H1 (cell line): ENCODE data around the gene STXBP6. TPM values are rescaled to one million over a fixed set of nuclear protein-coding genes. Genes with fewer than 3 reads are reported as not detected.
A peak's percentile ranks its signal among the peaks of the same experiment; 100 is the strongest.

ENCODE experiments used
- CTCF ChIA-PET: fragments of 300-600 bp; sonication (Branson Sonifier 250); formaldehyde crosslinking; loops from one replicate; lab custom pipeline; 2021; ENCODE audit not compliant: partially characterized antibody; lab: Charles Lee
- POLR2A ChIA-PET: fragments of 300-600 bp; sonication (Branson Sonifier 250); formaldehyde crosslinking; loops from one replicate; lab custom pipeline; 2021; ENCODE audit warnings: inconsistent platforms; ENCODE audit not compliant: partially characterized antibody; lab: Charles Lee
- DNase-seq, 2 experiments: peaks; one replicate each; pipeline versions ENCODE4 v3.0.0 to v3.0.0-alpha.2; 2010 to 2022; ENCODE audit warnings: low spot score in 2 of 2, low read depth in 1 of 2, mixed read lengths in 1 of 2
- FAIRE-seq: peaks from 2 replicates; lab custom pipeline; 2011; peaks lifted over from hg19 to GRCh38; lab: Jason Lieb, UNC
- H2AFZ ChIP-seq: 2 replicates; pipeline ENCODE4 v1.8.1; 2012; ENCODE audit warnings: low read length, inconsistent platforms
- H2AK5ac ChIP-seq: 2 replicates; pipeline ENCODE4 v1.6.1; 2013; ENCODE audit warnings: low read depth, low read length
- H2BK120ac ChIP-seq: replicated peaks from 2 replicates; pipeline ENCODE3; 2013; ENCODE audit warnings: low read depth, low read length, inconsistent platforms
- H2BK12ac ChIP-seq: 2 replicates; pipeline ENCODE4 v1.6.1; 2013; ENCODE audit warnings: low read depth, low read length
- H2BK15ac ChIP-seq: 2 replicates; pipeline ENCODE4 v1.6.1; 2013; ENCODE audit warnings: low read length
- H2BK20ac ChIP-seq: 2 replicates; pipeline ENCODE4 v1.6.1; 2013; ENCODE audit warnings: low read length
- H2BK5ac ChIP-seq: 2 replicates; pipeline ENCODE4 v1.6.1; 2013; ENCODE audit warnings: low read depth, low read length
- H3K14ac ChIP-seq: 2 replicates; pipeline ENCODE4 v1.6.1; 2013; ENCODE audit warnings: inconsistent platforms; ENCODE audit not compliant: insufficient read length
- H3K18ac ChIP-seq: 2 replicates; pipeline ENCODE4 v1.6.1; 2013; ENCODE audit warnings: low read length; ENCODE audit errors: extremely low read depth
- H3K23ac ChIP-seq: 2 replicates; pipeline ENCODE4 v1.6.1; 2013; ENCODE audit warnings: inconsistent platforms; ENCODE audit not compliant: insufficient read length
- H3K23me2 ChIP-seq: 2 replicates; pipeline ENCODE4 v1.6.1; 2013; ENCODE audit warnings: low read depth, low read length
- H3K27ac ChIP-seq: 2 replicates; pipeline ENCODE4 v1.6.1; 2011; ENCODE audit warnings: low read depth, low read length, inconsistent platforms
- H3K27me3 ChIP-seq, 4 experiments: replicated peaks in 1 of 4; 1 replicate in 1 of 4; 2 replicates in 3 of 4; pipeline versions ENCODE4 v1.6.1 to v1.8.1; 2011 to 2013; ENCODE audit warnings: low read length in 3 of 4, mild to moderate bottlenecking in 3 of 4, inconsistent platforms in 2 of 4, mixed read lengths in 2 of 4, moderate library complexity in 1 of 4; ENCODE audit not compliant: control insufficient read depth in 3 of 4, insufficient read depth in 3 of 4; ENCODE audit errors: extremely low read depth in 1 of 4
- H3K36me3 ChIP-seq, 4 experiments: 2 replicates each; pipeline versions ENCODE4 v1.6.1 to v1.8.1; 2011 to 2013; ENCODE audit warnings: mild to moderate bottlenecking in 4 of 4, low read length in 3 of 4, moderate library complexity in 2 of 4, control low read depth in 1 of 4, inconsistent platforms in 1 of 4; ENCODE audit not compliant: insufficient read depth in 4 of 4, control insufficient read depth in 2 of 4
- H3K4ac ChIP-seq: replicated peaks from 2 replicates; pipeline ENCODE3; 2013; ENCODE audit warnings: low read length, low read depth, mixed read lengths, inconsistent platforms; ENCODE audit not compliant: insufficient read length
- H3K4me1 ChIP-seq, 4 experiments: replicated peaks in 1 of 4; 1 replicate in 1 of 4; 2 replicates in 3 of 4; pipeline versions ENCODE4 v1.6.1 to v1.8.1; 2011 to 2013; ENCODE audit warnings: low read length in 3 of 4, inconsistent platforms in 2 of 4, mixed read lengths in 1 of 4; ENCODE audit not compliant: insufficient read depth in 4 of 4, control insufficient read depth in 3 of 4
- H3K4me2 ChIP-seq, 2 experiments: 2 replicates each; pipeline versions ENCODE4 v1.6.1 to v1.8.1; 2011 to 2013; ENCODE audit warnings: low read depth in 2 of 2, low read length in 2 of 2, control low read depth in 1 of 2, inconsistent platforms in 1 of 2, mild to moderate bottlenecking in 1 of 2; ENCODE audit not compliant: insufficient read depth in 1 of 2
- H3K4me3 ChIP-seq, 4 experiments: fragments of 200-600, 300-600 bp in 1 of 4; sonication (generic), shearing (Covaris generic), sonication (Bioruptor Twin) in 1 of 4; 2 replicates each; pipeline versions ENCODE4 v1.5.1 to v1.8.1; 2011 to 2016; ENCODE audit warnings: low read length in 4 of 4, low read depth in 3 of 4, control low read depth in 2 of 4, inconsistent platforms in 2 of 4, mild to moderate bottlenecking in 2 of 4, mixed read lengths in 1 of 4, moderate library complexity in 1 of 4; ENCODE audit not compliant: insufficient read depth in 2 of 4; ENCODE audit errors: extremely low read depth in 1 of 4
- H3K56ac ChIP-seq: replicated peaks from 2 replicates; pipeline ENCODE3; 2013; ENCODE audit warnings: low read depth, mild to moderate bottlenecking, mixed read lengths, low read length, inconsistent platforms; ENCODE audit not compliant: insufficient read length
- H3K79me1 ChIP-seq: 2 replicates; pipeline ENCODE4 v1.6.1; 2013; ENCODE audit warnings: low read depth, low read length, control low read depth
- H3K79me2 ChIP-seq, 2 experiments: 2 replicates each; pipeline versions ENCODE4 v1.6.1 to v1.8.1; 2012 to 2013; ENCODE audit warnings: low read length in 2 of 2, mild to moderate bottlenecking in 2 of 2, inconsistent platforms in 1 of 2; ENCODE audit not compliant: insufficient read depth in 2 of 2, control insufficient read depth in 1 of 2
- H3K9ac ChIP-seq, 4 experiments: replicated peaks in 1 of 4; 1 replicate in 1 of 4; 2 replicates in 3 of 4; pipeline versions ENCODE4 v1.6.1 to v1.8.1; 2011 to 2013; ENCODE audit warnings: low read depth in 3 of 4, low read length in 3 of 4, control low read depth in 2 of 4, mild to moderate bottlenecking in 2 of 4, moderate library complexity in 2 of 4, inconsistent platforms in 1 of 4; ENCODE audit errors: extremely low read depth in 1 of 4
- H3K9me3 ChIP-seq, 2 experiments: 2 replicates each; pipeline versions ENCODE4 v1.6.1 to v1.8.1; 2012 to 2013; ENCODE audit warnings: mild to moderate bottlenecking in 2 of 2, moderate library complexity in 2 of 2, control low read depth in 1 of 2, inconsistent platforms in 1 of 2, low read depth in 1 of 2, low read length in 1 of 2, mixed read lengths in 1 of 2; ENCODE audit not compliant: insufficient read depth in 2 of 2
- H4K20me1 ChIP-seq, 2 experiments: replicated peaks in 1 of 2; 2 replicates each; pipeline versions ENCODE3 to v1.8.1; 2011 to 2013; ENCODE audit warnings: inconsistent platforms in 2 of 2, low read length in 2 of 2, mild to moderate bottlenecking in 1 of 2; ENCODE audit not compliant: insufficient read depth in 2 of 2, control insufficient read depth in 1 of 2
- H4K5ac ChIP-seq: 2 replicates; pipeline ENCODE4 v1.6.1; 2013; ENCODE audit warnings: low read length, low read depth, mixed read lengths, inconsistent platforms; ENCODE audit not compliant: insufficient read length
- H4K8ac ChIP-seq: 2 replicates; pipeline ENCODE4 v1.8.0; 2013; ENCODE audit warnings: mild to moderate bottlenecking, moderate library complexity, low read length, inconsistent platforms; ENCODE audit not compliant: insufficient read depth; ENCODE audit errors: extremely low read depth
- H4K91ac ChIP-seq: replicated peaks from 2 replicates; pipeline ENCODE3; 2013; ENCODE audit warnings: low read length, mixed read lengths, inconsistent platforms; ENCODE audit not compliant: insufficient read length
- CBX5 ChIP-seq: fragments of 300-800, 300-1000 bp; sonication (generic); IDR thresholded peaks from 2 replicates; pipeline ENCODE4 v1.7.1; 2016; ENCODE audit warnings: antibody characterized with exemption, low read length, low read depth
- MAX ChIP-seq: IDR thresholded peaks from 2 replicates; pipeline ENCODE4 v1.6.1; 2012; ENCODE audit warnings: inconsistent platforms
- WGBS, 2 experiments: shearing (Covaris generic) in 1 of 2; methylation state at CpG; one replicate each; pipeline versions ENCODE4 v1.1.6 to v1.1.7; 2013 to 2015; ENCODE audit warnings: low lambda C conversion rate in 2 of 2, mixed read lengths in 2 of 2, inconsistent platforms in 1 of 2, low coverage in 1 of 2, missing lambda C conversion rate in 1 of 2; ENCODE audit not compliant: insufficient replicate concordance in 2 of 2, insufficient coverage in 1 of 2, insufficient read length in 1 of 2; ENCODE audit errors: extremely low coverage in 1 of 2, missing lambda C conversion rate in 1 of 2; 5-methylcytosine and 5-hydroxymethylcytosine counted together
- polyA plus RNA-seq, 7 experiments: library from polyadenylated mRNA; depleted of rRNA in 3 of 7; stranded (reverse) in 5 of 7; unstranded in 2 of 7; fragments of >200 nt in 5 of 7; fragments of 200-250 nt in 2 of 7; gene quantifications; 1 replicate in 5 of 7; 2 replicates in 1 of 7; 4 replicates in 1 of 7; pipeline versions ENCODE4 v1.2.1 to v1.2.3, GENCODE V29; 2011 to 2013; ENCODE audit warnings: missing spikeins in 2 of 7, mixed read lengths in 2 of 7
- total RNA-seq: library from RNA; stranded (reverse); fragmentation: NEBNext Ultra II Directional; extraction: Animal tissue kit (Norgen Biotek cat#: 25700); gene quantifications from 2 replicates; pipeline ENCODE4 v1.2.1, GENCODE V29; 2021

STXBP6 gene
- total and polyA plus RNA-seq, 2 of the 8 experiments (the other 6 are each of a cell fraction or from before 2014, with no cell fraction given) = 9.4 to 18.1 TPM

DNA sequence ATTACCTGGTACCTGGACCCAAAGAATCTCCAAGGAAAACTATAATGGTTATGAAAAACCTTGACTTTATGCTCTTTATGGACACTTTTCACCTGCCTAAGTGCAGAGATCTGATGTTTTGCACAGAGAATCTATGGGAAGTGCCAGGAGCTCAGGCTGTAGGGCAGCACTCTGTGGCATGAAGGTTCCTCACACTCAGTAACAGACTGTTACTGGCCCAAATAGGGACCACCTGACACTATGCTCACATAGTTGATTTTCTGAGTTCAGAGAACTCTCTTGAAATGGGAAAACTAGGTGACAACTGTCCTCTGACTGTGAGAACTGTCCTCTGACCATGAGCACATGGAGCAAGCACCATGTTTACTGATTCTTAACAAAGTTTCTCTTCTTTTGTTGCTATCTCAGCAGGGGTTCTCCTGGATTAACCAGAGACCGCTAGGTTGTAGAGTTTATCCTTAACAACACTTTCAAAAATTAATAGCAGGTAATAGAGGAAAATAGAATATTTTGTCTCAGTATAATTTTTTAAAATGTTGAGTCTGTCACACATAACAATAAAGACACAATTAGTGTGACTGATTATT is 101.6 kb downstream of the STXBP6 start:
- no peaks in the 10 kb centered on the region for H3K79me1 ChIP-seq
- no peak overlapping the region for H2AK5ac ChIP-seq
- H3K4me2 ChIP-seq = 0 out of 4 replicates have a peak overlapping the region, but pooled peaks of 1 of the 2 experiments have one; percentile 12
- H3K4ac ChIP-seq = no peak overlapping the region
- no peak overlapping the region for H3K4me3 ChIP-seq
- no peak overlapping the region for H4K5ac ChIP-seq
- H3K56ac ChIP-seq = no peak overlapping the region
- H2AFZ ChIP-seq = no peak overlapping the region
- H4K91ac ChIP-seq = no peak overlapping the region
- ChIA-PET CTCF (no interaction called here), POLR2A (no interaction called here)
- H3K27me3 ChIP-seq = no peaks in the 10 kb centered on the region
- H3K9me3 ChIP-seq = peaks cover 0 to 3% of the 10 kb centered on the region in 2 experiments; a peak in 2 of 4 replicates
- H2BK12ac ChIP-seq = peak overlapping the region; percentile 75; the same call in 1 of the 2 replicates
- DNase-seq = no peak
- no peak overlapping the region for H3K23ac ChIP-seq
- 0 out of 2 replicates have a peak overlapping the region, but pooled peaks have one; percentile 57 for H2BK20ac ChIP-seq
- 50% methylated on average over 1 of the region's 1 CpG; no CpG with 5 or more reads in 1 of the 2 experiments for WGBS, 2 experiments
- H3K36me3 ChIP-seq = no peaks in the 10 kb centered on the region
- no peak overlapping the region for H4K8ac ChIP-seq
- no peak overlapping the region; the same call in 1 of the 2 replicates for H2BK5ac ChIP-seq
- TF ChIP-seq CBX5 (no peak), MAX (0 out of 2 replicates have a peak, but pooled peaks have one; percentile 19)
- TF ChIP-seq, all 59 proteins: peak for 1
- Histone ChIP-seq H3K9ac (no peak overlapping the region), H3K4me1 (peaks cover 0 to 8% (median 1%) of the 10 kb centered on the region in 4 experiments; a peak in 3 of 7 replicates), H3K27ac (no peak overlapping the region), H3K18ac (no peak overlapping the region), H3K79me2 (no peaks in the 10 kb centered on the region), H3K23me2 (no peaks in the 10 kb centered on the region), H2BK120ac (no peak overlapping the region), H3K14ac (no peak overlapping the region), H2BK15ac (no peak overlapping the region), H4K20me1 (no peaks in the 10 kb centered on the region)
- FAIRE-seq = peak; percentile 42
